Activated naive CD8-positive, alpha-beta T cell (primary cell): ENCODE results near the gene HMCN1.
A peak's percentile ranks its signal among the peaks of the same experiment; 100 is the strongest.

Experiments used
- H3K27ac Mint-ChIP-seq: one replicate; pipeline ENCODE4 v1.8.0; 2021; ENCODE audit warnings: mixed read lengths
- H3K27me3 Mint-ChIP-seq: one replicate; pipeline ENCODE4 v1.8.0; 2021; ENCODE audit warnings: mixed read lengths
- H3K36me3 Mint-ChIP-seq: one replicate; pipeline ENCODE4 v1.8.0; 2021; ENCODE audit warnings: mixed read lengths
- H3K4me1 Mint-ChIP-seq: one replicate; pipeline ENCODE4 v1.8.0; 2021; ENCODE audit warnings: low read depth, mixed read lengths
- H3K4me3 Mint-ChIP-seq: one replicate; pipeline ENCODE4 v1.8.0; 2021; ENCODE audit warnings: mild to moderate bottlenecking, mixed read lengths
- H3K9me3 Mint-ChIP-seq: one replicate; pipeline ENCODE4 v1.8.0; 2021; ENCODE audit warnings: low read depth, mixed read lengths

Gene HMCN1

DNA sequence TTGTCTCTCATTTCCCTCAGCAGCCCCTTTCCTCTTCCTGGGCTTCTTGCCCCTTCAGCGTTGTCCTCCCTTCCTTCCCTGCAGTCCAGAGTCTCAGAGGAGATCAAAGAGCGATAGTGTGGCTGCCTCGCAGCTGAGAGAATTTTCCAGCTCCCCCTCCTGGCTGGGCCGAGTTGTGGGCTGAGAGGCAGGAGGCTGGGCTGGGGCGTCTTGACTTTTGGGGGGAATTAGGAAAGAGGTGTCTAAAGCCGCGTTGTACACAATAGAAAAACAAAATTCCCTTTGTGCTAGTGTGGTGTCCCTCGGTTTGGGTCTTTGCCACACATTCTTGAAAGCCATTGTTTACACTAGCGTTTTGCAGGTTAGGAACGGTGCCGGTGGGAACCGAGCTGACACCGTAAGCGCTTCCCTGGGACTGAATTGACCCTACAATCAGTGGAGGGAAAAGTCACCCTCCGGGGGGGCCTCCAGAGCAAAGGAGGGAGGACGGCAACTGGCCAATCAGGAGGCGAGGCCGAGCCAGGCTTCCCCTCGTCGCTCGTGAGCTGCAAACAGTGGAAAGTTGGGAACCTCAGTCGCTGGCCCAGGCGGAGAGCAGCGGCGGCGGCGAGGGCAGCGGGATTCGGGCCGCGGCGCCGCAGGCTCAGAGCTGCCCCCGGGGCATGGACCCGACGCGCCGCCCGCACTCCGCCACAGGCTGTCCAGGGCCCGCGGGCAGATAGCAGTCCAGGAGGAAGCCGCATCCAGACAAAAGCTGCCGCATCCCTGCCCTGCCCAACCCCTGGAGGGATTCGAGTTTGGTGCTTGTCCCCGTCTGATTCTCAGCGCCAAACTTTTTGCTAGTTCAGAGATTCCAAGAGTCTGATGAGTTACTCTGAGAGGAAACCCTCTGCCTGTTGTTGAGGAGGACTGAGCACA is at the start of gene HMCN1:
HMCN1 (plus strand) TSS at position 574 of the 918 bp plus-strand sequence. CDS start 389 bp downstream, outside the sequence.
- H3K27me3 Mint-ChIP-seq = peaks cover 51% of the 10 kb centered on the region
- peaks cover 16% of the 10 kb centered on the region for H3K4me1 Mint-ChIP-seq
- peak within 1 kb of the TSS; percentile 80 for H3K4me3 Mint-ChIP-seq
- H3K9me3 Mint-ChIP-seq = peaks cover 22% of the 10 kb centered on the region
- H3K36me3 Mint-ChIP-seq = peaks cover 17% of the 10 kb centered on the region
- no peak within 1 kb of the TSS for H3K27ac Mint-ChIP-seq

GRCh38 chr1:185686821-185687778 is 47.1 kb upstream of the HMCN1 start:
- Mint-ChIP-seq H3K4me1 (no peaks in the 10 kb centered on the region), H3K4me3 (no peak overlapping the region), H3K27me3 (peaks cover 12% of the 10 kb centered on the region), H3K36me3 (no peaks in the 10 kb centered on the region), H3K9me3 (no peaks in the 10 kb centered on the region), H3K27ac (peak overlapping the region; percentile 31)

- Mint-ChIP-seq H3K36me3 (peaks cover 2% of the 10 kb centered on the region), H3K4me1 (peaks cover 24% of the 10 kb centered on the region), H3K27ac (no peak overlapping the region), H3K9me3 (no peaks in the 10 kb centered on the region), H3K27me3 (peaks cover 11% of the 10 kb centered on the region), H3K4me3 (no peak overlapping the region)
Observed at GRCh38 chr1:185690527-185690926, 43.7 kb upstream of the HMCN1 start.

DNA sequence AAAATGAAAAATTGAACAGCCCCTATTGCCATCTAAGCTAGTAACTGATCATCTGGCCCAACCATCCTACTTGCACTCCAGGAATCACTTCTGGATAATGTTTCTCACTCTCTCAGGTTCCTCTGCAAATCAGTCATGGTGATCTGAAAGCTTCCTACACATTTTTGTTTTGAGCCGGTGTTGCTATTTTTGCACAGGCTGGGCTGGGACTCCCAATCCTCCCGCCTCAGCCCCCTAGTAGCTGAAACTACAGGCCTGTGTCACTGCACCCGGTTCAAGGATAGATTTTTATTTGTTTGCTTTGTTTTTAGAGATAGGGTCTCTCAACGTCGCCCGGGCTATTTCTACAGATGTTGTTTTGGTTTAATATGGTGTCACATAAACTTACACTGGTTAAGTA is 40.5 kb upstream of the HMCN1 start:
- peaks cover 26% of the 10 kb centered on the region for H3K4me1 Mint-ChIP-seq
- peaks cover 7% of the 10 kb centered on the region for H3K27me3 Mint-ChIP-seq
- H3K9me3 Mint-ChIP-seq = no peaks in the 10 kb centered on the region
- peak overlapping the region; percentile 91 for H3K27ac Mint-ChIP-seq
- H3K4me3 Mint-ChIP-seq = peak overlapping the region; percentile 89
- H3K36me3 Mint-ChIP-seq = peaks cover 2% of the 10 kb centered on the region

DNA sequence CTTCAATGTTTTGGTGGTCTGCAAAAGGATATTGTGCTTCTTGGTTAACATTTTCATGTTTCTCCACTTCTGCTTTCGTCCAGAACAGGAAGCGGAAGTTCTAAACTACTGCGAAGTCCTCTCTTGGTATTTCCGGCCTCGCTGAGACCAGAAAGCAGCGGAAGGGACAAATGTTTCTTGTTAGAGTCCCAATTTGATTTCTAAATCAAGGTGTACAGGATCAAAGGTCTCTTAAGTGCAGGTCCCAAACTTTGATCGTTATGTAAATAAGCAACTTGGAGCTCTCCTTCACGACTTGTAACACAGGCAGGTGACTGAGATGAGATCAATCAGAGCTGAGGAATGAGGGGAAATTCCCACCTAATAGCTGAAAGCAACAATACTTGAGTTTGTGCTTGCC is 40.1 kb upstream of the HMCN1 start:
- H3K4me1 Mint-ChIP-seq = peaks cover 26% of the 10 kb centered on the region
- H3K9me3 Mint-ChIP-seq = no peaks in the 10 kb centered on the region
- H3K27me3 Mint-ChIP-seq = peaks cover 7% of the 10 kb centered on the region
- peak overlapping the region; percentile 89 for H3K4me3 Mint-ChIP-seq
- peak overlapping the region; percentile 91 for H3K27ac Mint-ChIP-seq
- H3K36me3 Mint-ChIP-seq = peaks cover 2% of the 10 kb centered on the region

GRCh38 chr1:185695299-185695698 is 38.9 kb upstream of the HMCN1 start:
- no peak overlapping the region for H3K27ac Mint-ChIP-seq
- peaks cover 2% of the 10 kb centered on the region for H3K36me3 Mint-ChIP-seq
- H3K9me3 Mint-ChIP-seq = no peaks in the 10 kb centered on the region
- peaks cover 8% of the 10 kb centered on the region for H3K27me3 Mint-ChIP-seq
- H3K4me3 Mint-ChIP-seq = no peak overlapping the region
- peaks cover 26% of the 10 kb centered on the region for H3K4me1 Mint-ChIP-seq

DNA sequence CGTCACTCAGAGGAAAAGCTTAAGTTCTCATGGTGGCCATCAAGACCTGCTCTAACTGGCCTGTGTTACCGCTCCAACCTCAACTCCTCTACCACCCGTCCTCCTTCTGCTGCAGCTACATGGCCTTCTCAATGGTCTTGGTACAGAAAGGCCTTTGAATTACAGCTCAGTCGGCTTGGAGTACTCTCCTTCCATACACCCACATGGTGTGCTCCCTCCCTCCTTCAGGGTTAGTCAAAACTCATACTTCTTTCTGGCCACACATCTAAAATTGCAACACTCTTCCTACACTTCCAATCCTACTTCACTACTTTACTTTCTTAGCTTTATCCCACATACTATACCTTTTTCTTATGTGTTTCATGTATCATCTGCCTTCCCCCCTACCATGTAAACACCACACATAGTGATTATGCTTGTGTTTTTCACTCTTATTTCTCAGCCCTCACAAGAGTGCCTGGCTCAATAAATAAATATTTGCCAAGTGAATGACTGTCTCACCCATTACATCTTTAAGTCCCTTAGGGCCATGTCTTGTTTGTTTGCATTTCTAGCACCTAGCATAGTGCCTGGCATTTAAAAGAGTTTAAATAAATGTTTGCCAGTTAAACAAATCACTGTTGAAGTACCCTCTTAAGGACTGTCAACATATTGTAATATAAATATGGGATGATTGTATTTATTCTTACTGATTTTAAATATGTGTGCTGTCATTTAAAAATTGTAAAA is 37.6 kb upstream of the HMCN1 start:
- Mint-ChIP-seq H3K4me1 (peaks cover 26% of the 10 kb centered on the region), H3K27ac (no peak overlapping the region), H3K4me3 (no peak overlapping the region), H3K27me3 (peaks cover 10% of the 10 kb centered on the region), H3K36me3 (peaks cover 2% of the 10 kb centered on the region), H3K9me3 (no peaks in the 10 kb centered on the region)

DNA sequence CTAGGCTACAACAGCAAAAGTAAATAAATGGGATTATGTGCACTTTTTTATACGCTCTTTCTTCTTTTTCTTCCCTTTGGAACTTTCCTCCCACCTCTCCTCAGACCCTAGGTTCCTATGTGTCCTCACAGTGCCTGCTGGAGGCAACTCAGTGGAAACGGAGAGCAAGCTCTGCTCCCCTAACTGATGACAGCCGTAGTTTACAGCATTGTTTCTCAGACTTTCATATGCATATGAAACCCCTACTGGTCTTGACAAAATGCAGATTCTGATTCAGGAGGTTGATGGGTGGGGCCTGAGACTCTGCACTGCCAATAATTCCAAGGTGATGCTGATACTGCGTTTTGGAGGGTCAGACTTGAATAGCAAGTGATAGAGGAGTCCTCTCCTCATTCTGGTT is 34.3 kb upstream of the HMCN1 start:
- no peak overlapping the region for H3K27ac Mint-ChIP-seq
- H3K4me3 Mint-ChIP-seq = no peak overlapping the region
- H3K9me3 Mint-ChIP-seq = no peaks in the 10 kb centered on the region
- H3K36me3 Mint-ChIP-seq = no peaks in the 10 kb centered on the region
- peaks cover 9% of the 10 kb centered on the region for H3K27me3 Mint-ChIP-seq
- peaks cover 9% of the 10 kb centered on the region for H3K4me1 Mint-ChIP-seq

DNA sequence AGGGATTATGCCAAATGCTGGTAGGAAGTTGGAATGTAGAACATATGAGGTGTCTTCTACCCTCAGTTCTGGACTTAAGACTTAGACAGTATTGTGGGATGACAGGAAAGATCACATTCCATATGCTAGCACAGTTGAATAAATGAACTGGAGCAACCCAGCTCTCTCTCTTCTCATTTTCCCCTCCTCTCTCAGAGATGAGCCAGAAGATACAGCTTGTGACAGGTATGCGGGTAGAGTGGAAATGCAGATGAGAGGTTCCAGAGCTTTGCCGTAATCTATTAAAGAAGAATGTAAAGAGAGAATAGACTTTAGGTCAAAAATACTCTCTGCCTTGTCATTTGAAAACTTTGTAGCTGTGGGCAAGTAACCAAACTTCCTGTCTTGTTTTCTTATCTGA is 32.5 kb upstream of the HMCN1 start:
- Mint-ChIP-seq H3K4me1 (peaks cover 3% of the 10 kb centered on the region), H3K27me3 (peaks cover 10% of the 10 kb centered on the region), H3K4me3 (no peak overlapping the region), H3K27ac (no peak overlapping the region), H3K9me3 (no peaks in the 10 kb centered on the region), H3K36me3 (no peaks in the 10 kb centered on the region)

DNA sequence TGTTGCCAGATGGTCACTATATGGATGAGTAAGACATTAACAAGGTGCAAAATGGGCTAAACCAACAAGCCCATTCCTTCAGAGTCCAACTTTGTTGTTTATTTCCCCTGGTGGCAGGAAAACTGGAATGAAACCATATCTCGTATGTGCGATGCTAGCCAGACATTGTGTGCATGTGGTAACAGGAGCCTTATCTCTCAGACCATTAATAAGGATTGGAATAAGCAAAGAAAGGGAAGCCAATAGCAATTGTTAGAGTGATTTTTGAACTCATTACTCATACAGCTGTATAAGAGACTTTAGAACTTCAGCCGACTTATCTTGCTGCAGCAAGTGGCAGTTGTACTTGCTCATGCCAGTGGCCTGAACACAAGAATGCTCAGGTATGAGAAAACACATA is 30.0 kb upstream of the HMCN1 start:
- Mint-ChIP-seq H3K27ac (no peak overlapping the region), H3K9me3 (no peaks in the 10 kb centered on the region), H3K36me3 (no peaks in the 10 kb centered on the region), H3K27me3 (peaks cover 13% of the 10 kb centered on the region), H3K4me1 (peaks cover 3% of the 10 kb centered on the region), H3K4me3 (no peak overlapping the region)

DNA sequence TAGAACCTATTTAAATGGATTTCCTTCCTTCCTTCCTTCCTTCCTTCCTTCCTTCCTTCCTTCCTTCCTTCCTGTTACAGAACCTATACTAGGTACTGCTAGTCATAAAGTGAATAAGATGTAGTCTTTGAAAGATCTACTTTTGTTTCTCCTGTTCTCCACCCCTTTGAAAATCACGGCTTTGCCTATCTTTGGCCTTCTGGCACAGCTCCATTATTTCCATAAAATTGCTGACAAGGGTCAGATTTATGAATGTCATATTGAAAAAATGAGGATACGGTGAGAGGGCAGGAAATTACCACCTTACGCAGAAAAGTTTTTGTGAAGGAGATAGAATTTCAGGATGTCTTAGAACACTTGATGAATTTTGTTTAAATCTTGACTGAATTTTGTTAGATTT is 18.1 kb upstream of the HMCN1 start:
- H3K9me3 Mint-ChIP-seq = peaks cover 4% of the 10 kb centered on the region
- H3K4me3 Mint-ChIP-seq = no peak overlapping the region
- peaks cover 11% of the 10 kb centered on the region for H3K27me3 Mint-ChIP-seq
- H3K27ac Mint-ChIP-seq = no peak overlapping the region
- H3K36me3 Mint-ChIP-seq = peaks cover 2% of the 10 kb centered on the region
- H3K4me1 Mint-ChIP-seq = peaks cover 2% of the 10 kb centered on the region

- peaks cover 2% of the 10 kb centered on the region for H3K4me1 Mint-ChIP-seq
- H3K9me3 Mint-ChIP-seq = no peaks in the 10 kb centered on the region
- H3K4me3 Mint-ChIP-seq = no peak overlapping the region
- H3K27me3 Mint-ChIP-seq = peaks cover 8% of the 10 kb centered on the region
- H3K36me3 Mint-ChIP-seq = no peaks in the 10 kb centered on the region
- H3K27ac Mint-ChIP-seq = no peak overlapping the region
Observed at GRCh38 chr1:185719021-185719420, 15.2 kb upstream of the HMCN1 start.

DNA sequence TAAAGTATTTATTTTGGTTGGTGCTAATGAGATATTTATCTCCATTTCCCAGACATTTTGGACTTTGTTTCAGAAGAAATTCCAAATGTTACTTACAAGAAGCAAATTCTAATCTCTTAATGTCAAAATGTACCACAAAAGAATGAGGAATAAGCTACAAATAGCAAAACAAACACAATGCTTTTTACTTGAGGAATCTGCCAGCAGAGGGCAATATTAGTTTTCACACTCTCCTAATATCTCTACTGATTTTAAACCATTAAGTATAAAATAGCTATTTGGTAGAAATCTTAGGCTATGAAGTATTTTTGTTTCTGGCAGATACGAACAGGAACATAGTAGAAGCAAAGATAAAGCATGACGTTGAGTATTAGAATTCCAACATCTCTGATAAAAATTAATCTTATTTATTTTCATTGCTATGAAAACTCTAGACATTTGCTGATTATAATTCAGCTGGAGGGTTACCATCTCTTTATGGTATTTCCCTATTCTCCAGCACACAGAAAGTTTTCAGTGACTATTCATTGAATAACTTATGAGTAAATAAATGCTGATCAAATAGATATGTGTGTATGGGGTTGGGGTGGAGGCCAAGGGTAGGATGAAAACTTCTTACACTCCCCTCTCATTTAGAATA is 13.4 kb upstream of the HMCN1 start:
- Mint-ChIP-seq H3K9me3 (no peaks in the 10 kb centered on the region), H3K4me3 (no peak overlapping the region), H3K27me3 (peaks cover 7% of the 10 kb centered on the region), H3K27ac (no peak overlapping the region), H3K36me3 (no peaks in the 10 kb centered on the region), H3K4me1 (peaks cover 2% of the 10 kb centered on the region)

DNA sequence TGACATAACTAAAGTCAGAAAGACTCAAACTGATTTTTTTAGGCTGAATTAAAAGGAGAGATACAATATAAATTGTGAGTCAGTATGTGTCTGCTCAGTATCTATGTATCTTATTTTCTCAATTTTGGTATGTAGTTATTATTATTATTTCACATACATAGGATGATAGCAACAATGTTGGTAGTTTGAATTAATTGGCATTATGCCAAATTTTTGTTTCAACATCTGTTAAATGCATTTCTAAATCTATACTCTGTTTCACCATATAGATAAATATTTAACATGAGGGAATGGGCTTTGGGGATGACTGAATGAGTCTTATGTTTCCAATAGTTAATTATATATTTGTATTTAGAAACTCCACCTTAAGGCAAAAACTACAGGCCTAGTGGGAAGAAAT is 12.6 kb upstream of the HMCN1 start:
- Mint-ChIP-seq H3K27ac (no peak overlapping the region), H3K36me3 (no peaks in the 10 kb centered on the region), H3K27me3 (peaks cover 7% of the 10 kb centered on the region), H3K4me1 (no peaks in the 10 kb centered on the region), H3K4me3 (no peak overlapping the region), H3K9me3 (no peaks in the 10 kb centered on the region)
